Ishikawa (cell line): Measurements from ENCODE around the gene PDZD2.

ENCODE experiments used
- CEBPB ChIP-seq: IDR thresholded peaks from 2 replicates; pipeline ENCODE4 v1.6.1; 2012
- CREB1 ChIP-seq: IDR thresholded peaks from 2 replicates; pipeline ENCODE4 v1.6.1; 2012; ENCODE audit warnings: low read depth
- EGR1 ChIP-seq: IDR thresholded peaks from 2 replicates; pipeline ENCODE4 v1.6.1; 2012
- EP300 ChIP-seq: IDR thresholded peaks from 2 replicates; pipeline ENCODE4 v1.6.1; 2012; ENCODE audit warnings: borderline replicate concordance
- FOXM1 ChIP-seq: IDR thresholded peaks from 2 replicates; pipeline ENCODE4 v1.6.1; 2012; ENCODE audit warnings: low read depth, borderline replicate concordance
- MAX ChIP-seq: IDR thresholded peaks from 2 replicates; pipeline ENCODE4 v1.6.1; 2012
- NFIC ChIP-seq: IDR thresholded peaks from 2 replicates; pipeline ENCODE4 v1.6.1; 2012
- RAD21 ChIP-seq: IDR thresholded peaks from 2 replicates; pipeline ENCODE4 v1.6.1; 2012; ENCODE audit warnings: low read depth
- REST ChIP-seq: IDR thresholded peaks from 2 replicates; pipeline ENCODE4 v1.6.1; 2012; ENCODE audit warnings: low read depth, mild to moderate bottlenecking
- TAF1 ChIP-seq: IDR thresholded peaks from 2 replicates; pipeline ENCODE4 v1.6.1; 2012; ENCODE audit warnings: low read depth, mild to moderate bottlenecking
- TCF12 ChIP-seq: IDR thresholded peaks from 2 replicates; pipeline ENCODE4 v1.6.1; 2012; ENCODE audit warnings: low read depth
- TEAD4 ChIP-seq: IDR thresholded peaks from 2 replicates; pipeline ENCODE4 v1.6.1; 2012
- USF1 ChIP-seq: IDR thresholded peaks from 2 replicates; pipeline ENCODE4 v1.6.1; 2012
- YY1 ChIP-seq: IDR thresholded peaks from 2 replicates; pipeline ENCODE4 v1.6.1; 2012; ENCODE audit warnings: low read depth
- ZBTB7A ChIP-seq: IDR thresholded peaks from 2 replicates; pipeline ENCODE4 v1.6.1; 2012; ENCODE audit warnings: low read depth

The PDZD2 gene

GRCh38 chr5:31924005-31924404 lies 285.1 kb downstream of the PDZD2 start:
- TF ChIP-seq YY1 (no peak), MAX (no peak), CREB1 (no peak), REST (no peak), RAD21 (no peak), TCF12 (no peak)

GRCh38 chr5:31931874-31932273 lies 292.9 kb downstream of the PDZD2 start:
- no peak for TF ChIP-seq NFIC

- TF ChIP-seq EGR1, result no peak
- no peak for TF ChIP-seq REST
- no peak for TF ChIP-seq CREB1
- no peak for TF ChIP-seq FOXM1
- TF ChIP-seq TCF12, result 0 out of 2 replicates have a peak, but pooled peaks have one; percentile 23
- no peak for TF ChIP-seq TAF1
- no peak for TF ChIP-seq ZBTB7A
- peak; percentile 48; the same call in 1 of the 2 replicates for TF ChIP-seq TEAD4
- no peak for TF ChIP-seq NFIC
- TF ChIP-seq RAD21, result no peak
- no peak for TF ChIP-seq MAX
- no peak for TF ChIP-seq EP300
- TF ChIP-seq YY1, result no peak
- TF ChIP-seq CEBPB, result no peak
These were observed 295.2 kb downstream of the PDZD2 start for GRCh38 chr5:31934156-31934555.

- peak; percentile 77; the same call in 1 of the 2 replicates for TF ChIP-seq FOXM1
- TF ChIP-seq NFIC, result peak; percentile 81
- 0 out of 2 replicates have a peak, but pooled peaks have one; percentile 13 for TF ChIP-seq RAD21
- TF ChIP-seq EGR1, result 0 out of 2 replicates have a peak, but pooled peaks have one; percentile 12
- TF ChIP-seq REST, result no peak
- 0 out of 2 replicates have a peak, but pooled peaks have one; percentile 20 for TF ChIP-seq CEBPB
- TF ChIP-seq MAX, result peak; percentile 90
- TF ChIP-seq TEAD4, result peak; percentile 70
- TF ChIP-seq ZBTB7A, result no peak
- TF ChIP-seq EP300, result peak; percentile 72
- no peak for TF ChIP-seq TAF1
- TF ChIP-seq CREB1, result no peak
- 0 out of 2 replicates have a peak, but pooled peaks have one; percentile 45 for TF ChIP-seq YY1
- no peak; the same call in 1 of the 2 replicates for TF ChIP-seq USF1
- TF ChIP-seq TCF12, result peak; percentile 78
These were observed 296.8 kb downstream of the PDZD2 start for GRCh38 chr5:31935496-31936369.
